ENCODE data around the gene HIF1A.

The HIF1A gene

DNA sequence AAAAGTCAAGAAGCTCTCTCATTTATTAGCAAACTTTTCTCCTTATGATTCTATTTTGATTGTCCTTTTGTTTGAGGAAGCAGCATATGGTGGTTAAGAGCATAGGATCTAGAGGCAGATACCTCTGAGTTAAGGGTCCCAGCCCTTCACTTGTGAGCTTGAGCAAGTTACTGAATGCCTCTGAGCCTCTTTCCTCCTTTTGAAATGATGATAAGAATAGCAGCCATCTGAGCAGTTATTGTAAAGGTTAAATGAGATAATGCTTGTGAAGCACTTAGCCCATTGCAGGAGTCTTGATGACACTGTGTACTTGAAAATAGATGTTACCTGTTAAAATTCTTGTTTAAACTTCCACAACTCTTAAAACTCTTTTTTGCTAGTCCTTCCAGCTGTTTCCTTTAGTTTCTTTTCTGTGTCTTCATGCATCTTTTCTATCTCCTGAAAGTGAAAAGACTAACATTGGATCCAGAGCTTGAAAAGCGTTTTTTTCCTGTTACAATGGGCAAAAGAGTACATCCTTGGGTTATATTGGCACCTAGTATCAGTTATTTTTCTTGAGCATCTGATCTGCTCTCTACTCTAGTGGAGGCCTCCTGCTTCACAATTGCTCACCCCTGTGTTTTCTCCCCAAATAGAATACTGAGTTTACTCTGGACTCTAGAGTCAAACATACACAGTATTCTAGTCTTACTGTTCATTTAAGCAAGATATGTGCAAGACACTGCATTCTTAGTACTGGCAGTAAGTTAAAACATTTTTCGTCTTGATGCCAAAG is 3.1 kb downstream of the HIF1A start:
- no peak for DNase-seq (ENCODE audit: low spot score)
- TF ChIP-seq, protein P1, sequence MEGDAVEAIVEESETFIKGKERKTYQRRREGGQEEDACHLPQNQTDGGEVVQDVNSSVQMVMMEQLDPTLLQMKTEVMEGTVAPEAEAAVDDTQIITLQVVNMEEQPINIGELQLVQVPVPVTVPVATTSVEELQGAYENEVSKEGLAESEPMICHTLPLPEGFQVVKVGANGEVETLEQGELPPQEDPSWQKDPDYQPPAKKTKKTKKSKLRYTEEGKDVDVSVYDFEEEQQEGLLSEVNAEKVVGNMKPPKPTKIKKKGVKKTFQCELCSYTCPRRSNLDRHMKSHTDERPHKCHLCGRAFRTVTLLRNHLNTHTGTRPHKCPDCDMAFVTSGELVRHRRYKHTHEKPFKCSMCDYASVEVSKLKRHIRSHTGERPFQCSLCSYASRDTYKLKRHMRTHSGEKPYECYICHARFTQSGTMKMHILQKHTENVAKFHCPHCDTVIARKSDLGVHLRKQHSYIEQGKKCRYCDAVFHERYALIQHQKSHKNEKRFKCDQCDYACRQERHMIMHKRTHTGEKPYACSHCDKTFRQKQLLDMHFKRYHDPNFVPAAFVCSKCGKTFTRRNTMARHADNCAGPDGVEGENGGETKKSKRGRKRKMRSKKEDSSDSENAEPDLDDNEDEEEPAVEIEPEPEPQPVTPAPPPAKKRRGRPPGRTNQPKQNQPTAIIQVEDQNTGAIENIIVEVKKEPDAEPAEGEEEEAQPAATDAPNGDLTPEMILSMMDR (IDR thresholded peaks at IDR 0.05; ENCODE audit: borderline replicate concordance, control extremely low read depth, extremely low read depth, insufficient read depth, missing control alignments), result no peak
- in situ Hi-C loops (cut with MboI; ENCODE audit: low sequenced_read_pairs, unreplicated experiment), result no loop called here

DNA sequence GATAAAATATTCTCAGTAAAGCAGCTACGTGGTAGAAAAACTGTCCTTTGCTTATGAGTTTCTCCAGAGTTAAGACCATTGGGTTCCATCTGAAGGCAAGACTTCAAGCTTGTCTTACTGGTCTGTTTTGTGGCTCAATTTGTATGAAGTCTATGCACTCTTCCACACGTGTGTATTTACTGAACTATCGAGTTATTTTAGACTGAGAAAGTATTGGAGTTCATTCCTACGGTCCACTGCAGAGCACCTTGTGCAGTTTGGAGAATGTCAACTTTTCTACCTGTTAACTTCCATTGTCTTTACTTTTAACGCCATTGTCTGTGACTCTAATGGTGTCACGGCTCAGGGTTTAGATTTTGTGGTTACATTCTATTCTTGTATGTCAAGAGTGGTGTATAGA is 3.7 kb downstream of the HIF1A start:
- TF ChIP-seq, protein P1 (IDR thresholded peaks at IDR 0.05; ENCODE audit: borderline replicate concordance, control extremely low read depth, extremely low read depth, insufficient read depth, missing control alignments), result no peak
- no peak for DNase-seq (ENCODE audit: low spot score)
- in situ Hi-C loops (cut with MboI; ENCODE audit: low sequenced_read_pairs, unreplicated experiment), result no loop called here

DNA sequence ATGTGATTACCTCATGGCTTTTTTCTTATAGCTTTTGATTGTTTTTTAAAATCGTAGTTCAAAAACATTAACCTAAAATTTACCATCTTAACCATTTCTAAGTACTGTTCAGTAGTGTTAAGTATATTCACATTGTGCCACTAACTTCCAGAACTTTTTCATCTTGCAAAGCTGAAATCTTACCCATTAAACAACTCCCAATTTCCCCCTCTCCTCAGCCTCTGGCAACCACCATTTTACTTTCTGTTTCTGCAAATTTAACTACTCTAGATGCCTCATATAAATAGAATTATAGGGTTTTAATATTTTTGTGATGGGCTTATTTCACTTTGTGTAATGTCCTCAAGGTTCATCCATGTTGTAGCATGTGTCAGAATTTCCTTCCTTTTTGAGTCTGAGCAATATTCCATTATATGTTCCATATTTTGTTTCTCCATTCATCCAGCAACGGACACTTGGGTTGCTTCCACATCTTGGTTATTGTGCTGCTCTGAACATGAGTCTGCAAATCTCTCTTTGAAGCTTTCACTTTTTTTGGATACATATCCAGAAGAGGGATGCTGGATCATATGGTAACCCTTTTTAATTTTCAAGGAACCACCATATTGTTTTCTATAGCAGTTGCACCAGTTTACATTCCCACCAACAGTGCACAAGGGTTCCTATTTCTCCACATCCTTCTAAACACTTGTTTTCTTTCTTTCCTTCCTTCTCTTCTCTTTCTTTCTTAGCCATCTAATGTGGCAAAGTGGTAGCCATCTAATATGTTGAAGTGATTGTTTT is 5.0 kb downstream of the HIF1A start:
- in situ Hi-C loops (cut with MboI; ENCODE audit: low sequenced_read_pairs, unreplicated experiment), result no loop called here
- TF ChIP-seq, protein P1 (IDR thresholded peaks at IDR 0.05; ENCODE audit: borderline replicate concordance, control extremely low read depth, extremely low read depth, insufficient read depth, missing control alignments), result no peak
- no peak for DNase-seq (ENCODE audit: low spot score)

DNA sequence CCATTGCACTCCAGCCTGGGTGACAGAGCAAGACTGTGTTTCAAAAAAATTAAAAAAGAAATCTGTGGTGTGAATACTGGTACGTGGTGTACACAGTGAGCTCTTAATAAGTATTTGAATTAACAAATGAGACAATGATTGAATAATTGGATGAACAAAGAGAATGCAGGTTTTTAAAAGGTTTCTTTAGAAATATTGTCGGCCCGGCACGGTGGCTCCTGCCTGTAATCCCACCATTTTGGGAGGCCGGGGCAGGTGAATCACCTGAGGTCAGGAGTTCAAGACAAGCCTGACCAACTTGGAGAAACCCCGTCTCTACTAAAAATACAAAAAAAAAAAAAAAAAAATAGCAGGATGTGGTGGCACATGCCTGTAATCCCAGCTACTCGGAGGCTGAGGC is 6.6 kb downstream of the HIF1A start:
- TF ChIP-seq, protein P1 (IDR thresholded peaks at IDR 0.05; ENCODE audit: borderline replicate concordance, control extremely low read depth, extremely low read depth, insufficient read depth, missing control alignments), result no peak
- in situ Hi-C loops (cut with MboI; ENCODE audit: low sequenced_read_pairs, unreplicated experiment), result no loop called here
- DNase-seq (ENCODE audit: low spot score), result no peak

DNA sequence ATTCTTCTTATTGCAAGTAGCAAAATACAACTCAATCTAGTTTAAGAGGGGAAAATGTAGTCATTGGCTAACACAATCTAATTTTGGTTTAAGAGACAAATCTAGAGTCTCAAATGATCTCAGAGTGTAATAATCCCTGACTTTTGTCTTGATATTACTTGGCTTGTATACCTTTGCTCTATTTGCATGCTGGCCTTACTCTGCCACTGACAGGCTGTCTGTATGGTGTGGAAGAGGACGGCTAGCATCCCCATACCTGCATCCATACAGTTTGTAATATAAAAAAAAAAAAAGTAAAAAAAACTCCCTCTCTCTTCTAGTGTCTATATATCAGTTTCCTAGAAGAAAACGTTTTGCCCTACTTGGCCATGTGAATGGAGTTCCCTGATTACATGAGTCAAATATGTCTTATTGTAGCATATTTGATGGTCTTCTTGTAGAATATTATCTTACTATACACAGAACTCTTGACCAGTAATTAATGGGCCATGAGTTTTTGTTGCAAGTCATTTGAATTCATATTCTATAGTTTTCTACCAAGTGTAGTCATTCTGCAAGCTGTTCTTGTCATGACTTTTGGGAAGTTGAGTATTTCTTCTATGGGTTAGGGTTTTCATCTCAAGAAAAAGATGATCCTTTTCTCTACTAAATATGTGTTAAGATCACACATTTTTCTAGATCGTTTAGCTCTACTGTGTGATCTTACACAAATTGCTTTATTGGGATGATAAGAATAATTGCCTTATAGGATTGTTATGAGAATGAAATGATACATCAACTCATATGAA is 8.2 kb downstream of the HIF1A start:
- DNase-seq (ENCODE audit: low spot score), result no peak
- in situ Hi-C loops (cut with MboI; ENCODE audit: low sequenced_read_pairs, unreplicated experiment), result no loop called here
- TF ChIP-seq, protein P1 (IDR thresholded peaks at IDR 0.05; ENCODE audit: borderline replicate concordance, control extremely low read depth, extremely low read depth, insufficient read depth, missing control alignments), result no peak

DNA sequence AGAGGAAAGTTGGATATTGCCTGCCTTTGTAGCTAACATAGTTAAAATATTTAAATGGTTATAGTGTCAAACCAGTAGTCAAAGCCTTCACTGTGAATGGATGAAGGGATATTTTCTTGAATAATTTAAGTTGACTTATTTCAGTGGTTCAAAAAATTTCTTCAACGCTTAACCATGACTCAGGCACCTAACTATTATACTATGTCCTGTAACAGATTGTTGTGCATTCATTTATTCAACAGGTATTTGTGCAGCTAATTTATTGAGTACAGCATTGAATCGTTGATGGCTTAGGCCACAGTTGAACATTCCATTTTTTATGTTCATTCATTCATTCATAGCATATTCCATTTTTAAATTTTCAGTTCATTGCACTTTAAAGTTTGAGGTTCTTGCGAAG is 9.2 kb downstream of the HIF1A start:
- TF ChIP-seq, protein P1 (IDR thresholded peaks at IDR 0.05; ENCODE audit: borderline replicate concordance, control extremely low read depth, extremely low read depth, insufficient read depth, missing control alignments), result no peak

More for the DNA sequence above, 9.2 kb downstream of the HIF1A start:
- DNase-seq (ENCODE audit: low spot score), result no peak
- in situ Hi-C loops (cut with MboI; ENCODE audit: low sequenced_read_pairs, unreplicated experiment), result no loop called here

Measured in GM13976 (cell line).